HL-60 (cell line): ENCODE results near the gene ARMC9.

ENCODE experiments used
- GABPA ChIP-seq: IDR thresholded peaks from 2 replicates; pipeline ENCODE4 v1.6.1; 2012; ENCODE audit warnings: low read depth
- POLR2AphosphoS5 ChIP-seq: IDR thresholded peaks from 2 replicates; pipeline ENCODE4 v1.6.1; 2012; ENCODE audit warnings: low read depth
- SPI1 ChIP-seq: IDR thresholded peaks from 2 replicates; pipeline ENCODE4 v1.6.1; 2012; ENCODE audit warnings: low read depth, mild to moderate bottlenecking, borderline replicate concordance
- TF ChIP-seq, protein P1 (sequence below): IDR thresholded peaks from one replicate; pipeline ENCODE4 v1.5.1; 2011; ENCODE audit warnings: low read length, control low read depth, inconsistent platforms; ENCODE audit not compliant: insufficient read depth
- TF ChIP-seq, protein P2 (sequence below): IDR thresholded peaks from 2 replicates; pipeline ENCODE4 v1.6.1; 2012; ENCODE audit warnings: low read depth; ENCODE audit not compliant: insufficient replicate concordance

DNA sequence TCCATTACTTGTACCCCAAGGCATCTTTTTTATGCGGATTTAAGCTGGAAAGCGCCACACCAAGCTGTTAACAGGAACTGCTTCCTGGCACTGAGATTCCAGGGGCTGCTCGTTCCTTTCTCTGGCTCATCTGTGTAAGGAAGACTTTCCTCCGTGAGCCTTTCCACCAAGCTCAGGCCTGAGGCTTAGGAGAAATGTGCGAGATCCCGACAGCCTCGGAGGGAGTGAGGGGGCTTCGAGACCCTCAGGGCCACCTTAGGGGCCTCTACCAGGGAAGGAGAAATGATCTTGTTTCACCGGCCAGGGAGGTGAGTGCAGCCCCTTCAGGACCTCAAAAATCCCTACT, 214.2 kb downstream of the ARMC9 start:
- TF ChIP-seq SPI1 (no peak), GABPA (no peak), POLR2AphosphoS5 (no peak)
- TF ChIP-seq, protein P1, sequence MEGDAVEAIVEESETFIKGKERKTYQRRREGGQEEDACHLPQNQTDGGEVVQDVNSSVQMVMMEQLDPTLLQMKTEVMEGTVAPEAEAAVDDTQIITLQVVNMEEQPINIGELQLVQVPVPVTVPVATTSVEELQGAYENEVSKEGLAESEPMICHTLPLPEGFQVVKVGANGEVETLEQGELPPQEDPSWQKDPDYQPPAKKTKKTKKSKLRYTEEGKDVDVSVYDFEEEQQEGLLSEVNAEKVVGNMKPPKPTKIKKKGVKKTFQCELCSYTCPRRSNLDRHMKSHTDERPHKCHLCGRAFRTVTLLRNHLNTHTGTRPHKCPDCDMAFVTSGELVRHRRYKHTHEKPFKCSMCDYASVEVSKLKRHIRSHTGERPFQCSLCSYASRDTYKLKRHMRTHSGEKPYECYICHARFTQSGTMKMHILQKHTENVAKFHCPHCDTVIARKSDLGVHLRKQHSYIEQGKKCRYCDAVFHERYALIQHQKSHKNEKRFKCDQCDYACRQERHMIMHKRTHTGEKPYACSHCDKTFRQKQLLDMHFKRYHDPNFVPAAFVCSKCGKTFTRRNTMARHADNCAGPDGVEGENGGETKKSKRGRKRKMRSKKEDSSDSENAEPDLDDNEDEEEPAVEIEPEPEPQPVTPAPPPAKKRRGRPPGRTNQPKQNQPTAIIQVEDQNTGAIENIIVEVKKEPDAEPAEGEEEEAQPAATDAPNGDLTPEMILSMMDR = no peak
- TF ChIP-seq, protein P2, sequence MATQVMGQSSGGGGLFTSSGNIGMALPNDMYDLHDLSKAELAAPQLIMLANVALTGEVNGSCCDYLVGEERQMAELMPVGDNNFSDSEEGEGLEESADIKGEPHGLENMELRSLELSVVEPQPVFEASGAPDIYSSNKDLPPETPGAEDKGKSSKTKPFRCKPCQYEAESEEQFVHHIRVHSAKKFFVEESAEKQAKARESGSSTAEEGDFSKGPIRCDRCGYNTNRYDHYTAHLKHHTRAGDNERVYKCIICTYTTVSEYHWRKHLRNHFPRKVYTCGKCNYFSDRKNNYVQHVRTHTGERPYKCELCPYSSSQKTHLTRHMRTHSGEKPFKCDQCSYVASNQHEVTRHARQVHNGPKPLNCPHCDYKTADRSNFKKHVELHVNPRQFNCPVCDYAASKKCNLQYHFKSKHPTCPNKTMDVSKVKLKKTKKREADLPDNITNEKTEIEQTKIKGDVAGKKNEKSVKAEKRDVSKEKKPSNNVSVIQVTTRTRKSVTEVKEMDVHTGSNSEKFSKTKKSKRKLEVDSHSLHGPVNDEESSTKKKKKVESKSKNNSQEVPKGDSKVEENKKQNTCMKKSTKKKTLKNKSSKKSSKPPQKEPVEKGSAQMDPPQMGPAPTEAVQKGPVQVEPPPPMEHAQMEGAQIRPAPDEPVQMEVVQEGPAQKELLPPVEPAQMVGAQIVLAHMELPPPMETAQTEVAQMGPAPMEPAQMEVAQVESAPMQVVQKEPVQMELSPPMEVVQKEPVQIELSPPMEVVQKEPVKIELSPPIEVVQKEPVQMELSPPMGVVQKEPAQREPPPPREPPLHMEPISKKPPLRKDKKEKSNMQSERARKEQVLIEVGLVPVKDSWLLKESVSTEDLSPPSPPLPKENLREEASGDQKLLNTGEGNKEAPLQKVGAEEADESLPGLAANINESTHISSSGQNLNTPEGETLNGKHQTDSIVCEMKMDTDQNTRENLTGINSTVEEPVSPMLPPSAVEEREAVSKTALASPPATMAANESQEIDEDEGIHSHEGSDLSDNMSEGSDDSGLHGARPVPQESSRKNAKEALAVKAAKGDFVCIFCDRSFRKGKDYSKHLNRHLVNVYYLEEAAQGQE = no peak
